Measurements from ENCODE around the gene PPFIA1.

The PPFIA1 gene

GRCh38 chr11:70430671-70431574 lies 160.4 kb downstream of the PPFIA1 start:
- no peak for DNase-seq (ENCODE audit: low read depth, low spot score)

- DNase-seq (ENCODE audit: low read depth, low spot score), result no peak
Observed at GRCh38 chr11:70431611-70432010, 161.1 kb downstream of the PPFIA1 start.

GRCh38 chr11:70432065-70432464 lies 161.6 kb downstream of the PPFIA1 start:
- no peak for DNase-seq (ENCODE audit: low read depth, low spot score)

DNA sequence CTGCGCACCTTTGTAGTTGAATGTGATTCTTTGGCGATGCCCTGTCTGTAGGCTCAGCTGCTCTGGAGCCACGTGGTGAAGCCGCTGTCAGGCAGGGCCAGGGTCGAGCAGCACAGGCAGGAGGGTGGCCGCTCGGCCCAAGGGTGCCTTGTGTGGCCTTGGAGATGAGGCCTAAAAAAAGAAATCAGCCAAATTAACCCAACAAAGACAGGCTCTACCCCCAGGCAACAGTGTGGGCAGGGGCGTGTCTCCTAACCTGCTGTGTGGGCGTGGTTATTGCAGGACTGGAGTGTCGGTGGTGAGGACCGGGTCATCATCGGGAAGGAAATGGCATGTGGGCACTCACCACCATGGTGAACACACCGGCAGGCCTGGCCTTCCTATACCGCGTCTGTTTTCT lies 162.1 kb downstream of the PPFIA1 start:
- no peak for DNase-seq (ENCODE audit: low read depth, low spot score)

DNA sequence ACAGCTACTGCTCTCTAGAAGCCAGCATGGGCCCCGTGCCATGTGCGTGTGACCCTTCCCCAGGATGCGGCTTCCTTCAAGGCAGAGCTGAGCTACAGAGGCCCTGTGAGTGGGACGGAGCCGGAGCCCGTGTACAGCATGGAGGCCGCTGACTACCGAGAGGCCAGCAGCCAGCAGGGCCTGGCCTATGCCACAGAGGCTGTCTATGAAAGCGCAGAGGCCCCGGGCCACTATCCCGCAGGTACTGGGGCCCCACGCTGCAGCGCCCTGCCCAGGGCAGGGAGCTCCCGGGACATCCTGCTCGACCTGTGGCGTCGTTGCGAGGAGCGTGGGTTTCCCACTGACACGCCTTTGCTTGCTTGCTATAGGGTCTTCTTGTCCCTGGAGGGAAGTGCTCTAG lies 162.5 kb downstream of the PPFIA1 start:
- no peak for DNase-seq (ENCODE audit: low read depth, low spot score)

DNA sequence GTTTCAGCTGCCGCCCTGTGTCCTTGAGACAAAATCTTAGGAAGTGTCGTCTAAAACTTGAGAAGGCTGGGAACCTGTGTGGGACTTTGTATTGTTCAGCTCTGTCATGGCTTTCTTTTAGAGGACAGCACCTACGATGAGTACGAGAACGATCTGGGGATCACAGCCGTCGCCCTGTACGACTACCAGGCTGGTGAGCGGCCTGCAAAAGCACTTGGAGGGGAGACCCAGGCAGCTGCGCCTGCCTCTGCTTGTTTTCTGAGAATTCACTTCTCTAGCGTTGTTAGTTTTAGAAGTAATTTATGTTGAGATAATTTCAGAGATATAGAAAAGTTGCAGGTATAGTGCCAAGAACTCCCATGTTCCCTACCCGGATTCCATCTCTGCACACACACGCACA lies 163.0 kb downstream of the PPFIA1 start:
- DNase-seq (ENCODE audit: low read depth, low spot score), result no peak
